K562 (cell line): ENCODE measurements around the gene MATN1. TPM values are rescaled to one million over a fixed set of nuclear protein-coding genes. Genes with fewer than 3 reads are reported as not detected.

Source experiments
- CLOCK ChIP-seq: fragments of 250-450 bp; sonication (Bioruptor Pico); IDR thresholded peaks from 2 replicates; pipeline ENCODE4 v1.4.0; 2020; ENCODE audit warnings: mild to moderate bottlenecking, moderate library complexity, borderline replicate concordance
- MGA ChIP-seq: fragments of 450-650 bp; IDR thresholded peaks from 2 replicates; pipeline ENCODE4 v1.6.1; 2016; ENCODE audit warnings: mild to moderate bottlenecking, moderate library complexity
- PHF8 ChIP-seq: fragments of 200-600 bp; sonication (generic); IDR thresholded peaks from 2 replicates; pipeline ENCODE4 v1.6.1; 2012; ENCODE audit warnings: mixed run types, mild to moderate bottlenecking, inconsistent platforms, low read length, moderate library complexity, borderline replicate concordance
- TCF15 ChIP-seq: fragments of 250-450 bp; sonication (Bioruptor Pico); IDR thresholded peaks from 2 replicates; pipeline ENCODE4 v1.8.0; 2022; ENCODE audit warnings: moderate library complexity, mild to moderate bottlenecking, inconsistent platforms
- YBX1 ChIP-seq: fragments of 450-650 bp; IDR thresholded peaks from 2 replicates; pipeline ENCODE4 v1.7.1; 2016; ENCODE audit warnings: mild to moderate bottlenecking
- polyA plus RNA-seq, 8 experiments: library from polyadenylated mRNA; depleted of rRNA in 4 of 8; stranded (reverse) in 5 of 8; unstranded in 3 of 8; fragments of >200 nt; fragmentation: Nextera tagmentation in 2 of 8; fragmentation: Illumina TruSeq in 1 of 8; extraction: Ambion mirVana in 2 of 8; extraction: Trizol in 1 of 8; gene quantifications; 2 replicates each; pipeline versions ENCODE4 v1.2.1 to v1.2.3, GENCODE V29; 2011 to 2014; ENCODE audit warnings: inconsistent platforms in 1 of 8, missing spikeins in 1 of 8
- total RNA-seq, 7 experiments: library from RNA; depleted of rRNA in 6 of 7; stranded (reverse); fragments of >200 nt in 6 of 7; fragmentation: Illumina TruSeq in 2 of 7; extraction: Trizol in 2 of 7; gene quantifications; 2 replicates each; pipeline versions ENCODE4 v1.2.1 to v1.2.3, GENCODE V29; 2011 to 2021; ENCODE audit warnings: low replicate concordance in 1 of 7

Gene MATN1
- total and polyA plus RNA-seq, 9 of the 15 experiments (the other 6 are each of a cell fraction or from before 2014, with no cell fraction given) = 0.10 to 2.3 (median 1.2) TPM

GRCh38 chr1:30757352-30758120 lies 34.2 kb upstream of the MATN1 start, which contains the start of gene LAPTM5 (continued):
- TF ChIP-seq MGA (peak; percentile 17; the same call in 1 of the 2 replicates), YBX1 (no peak), TCF15 (CRISPR knock-in tag) (no peak), PHF8 (peak; percentile 49; the same call in 1 of the 2 replicates), CLOCK (CRISPR knock-in tag) (peak; percentile 26; the same call in 1 of the 2 replicates)
